ENCODE measurements around the gene HCRTR1.
"Not testable (repeated sequence)": the region's sequence is repeated elsewhere in the genome, so short reads cannot be mapped to it uniquely, and the experiment has no call there.

The HCRTR1 gene

DNA sequence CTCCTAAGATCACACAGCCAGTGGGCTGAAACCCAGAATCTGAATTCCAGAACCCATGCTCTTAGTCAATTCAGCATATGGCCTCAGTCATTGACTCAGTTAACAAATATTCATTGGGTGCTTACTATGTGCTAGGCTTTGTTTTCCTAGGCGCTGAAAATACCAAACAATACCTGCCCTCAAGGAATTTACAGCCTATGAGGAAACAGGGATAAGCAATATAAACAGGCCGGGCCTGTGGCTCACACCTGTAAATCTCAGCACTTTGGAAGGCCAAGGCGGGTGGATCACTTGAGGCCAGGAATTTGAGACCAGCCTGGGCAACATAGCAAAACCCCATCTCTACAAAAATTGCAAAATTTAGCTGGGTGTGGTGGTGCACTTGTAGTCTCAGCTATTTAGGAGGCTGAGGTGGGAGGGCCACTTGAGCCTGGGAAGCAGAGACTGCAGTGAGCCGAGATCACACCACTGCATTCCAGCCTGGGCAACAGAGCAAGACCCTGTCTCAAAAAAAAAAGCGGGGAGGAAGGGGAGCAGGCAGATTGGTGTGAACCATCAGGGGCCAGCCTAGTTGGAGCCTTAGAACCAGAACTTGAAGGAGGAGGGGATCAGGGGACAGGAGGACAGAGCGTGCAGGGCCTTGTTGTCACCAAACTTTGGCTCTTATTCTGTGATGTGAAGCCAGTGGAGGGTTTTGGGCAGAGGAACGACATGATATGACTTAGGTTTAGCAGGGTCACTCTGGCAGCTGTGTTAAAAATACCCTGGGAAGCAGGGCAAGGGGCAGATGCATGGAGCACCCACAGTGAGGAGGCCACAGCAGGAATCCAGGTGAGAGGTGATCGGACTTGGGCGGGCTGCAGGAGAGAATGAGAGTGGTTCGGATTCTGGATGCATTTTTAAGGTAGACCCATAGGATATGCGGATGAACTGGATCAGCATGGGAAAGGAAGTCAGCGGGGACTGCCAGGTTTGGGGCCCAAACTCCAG lies 35.4 kb upstream of the HCRTR1 start:
- DNase-seq (ENCODE audit: low spot score), result no peak

DNA sequence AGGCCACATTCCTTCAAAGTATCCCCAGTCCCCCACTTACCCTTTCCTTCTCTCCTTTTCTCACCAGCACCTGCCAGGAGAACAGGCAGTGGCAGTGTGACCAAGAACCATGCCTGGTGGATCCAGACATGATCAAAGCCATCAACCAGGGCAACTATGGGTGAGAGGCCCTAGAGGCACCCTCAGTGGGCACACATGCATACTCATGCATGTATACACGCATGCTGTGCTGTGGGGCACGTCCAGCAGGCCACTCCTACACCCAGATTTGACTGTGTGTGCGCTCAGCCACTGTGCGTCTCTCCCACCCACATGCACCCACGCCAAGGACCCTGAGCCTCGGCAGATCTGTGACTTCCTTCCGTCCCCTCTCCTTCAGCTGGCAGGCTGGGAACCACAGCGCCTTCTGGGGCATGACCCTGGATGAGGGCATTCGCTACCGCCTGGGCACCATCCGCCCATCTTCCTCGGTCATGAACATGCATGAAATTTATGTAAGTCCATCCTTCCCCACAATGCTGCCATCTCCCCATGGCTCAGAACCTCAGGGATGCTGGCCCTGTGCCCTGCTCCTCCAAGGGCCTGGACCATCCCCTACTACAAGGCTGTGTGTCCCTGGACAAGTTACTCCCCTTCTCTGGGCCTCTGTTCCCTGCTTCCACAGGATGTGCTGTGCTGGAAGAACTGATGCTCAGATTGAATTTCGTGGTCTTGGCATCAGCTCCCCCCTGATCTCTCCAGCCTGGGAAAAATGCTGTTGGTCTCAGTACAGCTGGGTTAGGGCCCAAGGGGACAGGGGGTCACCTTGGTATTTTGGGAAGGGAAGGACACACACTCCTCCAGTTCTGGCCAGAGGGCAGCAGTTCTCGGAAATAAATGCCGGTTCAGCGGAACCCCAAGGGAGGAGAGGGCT lies 34.2 kb upstream of the HCRTR1 start:
- no peak for DNase-seq (ENCODE audit: low spot score)

DNA sequence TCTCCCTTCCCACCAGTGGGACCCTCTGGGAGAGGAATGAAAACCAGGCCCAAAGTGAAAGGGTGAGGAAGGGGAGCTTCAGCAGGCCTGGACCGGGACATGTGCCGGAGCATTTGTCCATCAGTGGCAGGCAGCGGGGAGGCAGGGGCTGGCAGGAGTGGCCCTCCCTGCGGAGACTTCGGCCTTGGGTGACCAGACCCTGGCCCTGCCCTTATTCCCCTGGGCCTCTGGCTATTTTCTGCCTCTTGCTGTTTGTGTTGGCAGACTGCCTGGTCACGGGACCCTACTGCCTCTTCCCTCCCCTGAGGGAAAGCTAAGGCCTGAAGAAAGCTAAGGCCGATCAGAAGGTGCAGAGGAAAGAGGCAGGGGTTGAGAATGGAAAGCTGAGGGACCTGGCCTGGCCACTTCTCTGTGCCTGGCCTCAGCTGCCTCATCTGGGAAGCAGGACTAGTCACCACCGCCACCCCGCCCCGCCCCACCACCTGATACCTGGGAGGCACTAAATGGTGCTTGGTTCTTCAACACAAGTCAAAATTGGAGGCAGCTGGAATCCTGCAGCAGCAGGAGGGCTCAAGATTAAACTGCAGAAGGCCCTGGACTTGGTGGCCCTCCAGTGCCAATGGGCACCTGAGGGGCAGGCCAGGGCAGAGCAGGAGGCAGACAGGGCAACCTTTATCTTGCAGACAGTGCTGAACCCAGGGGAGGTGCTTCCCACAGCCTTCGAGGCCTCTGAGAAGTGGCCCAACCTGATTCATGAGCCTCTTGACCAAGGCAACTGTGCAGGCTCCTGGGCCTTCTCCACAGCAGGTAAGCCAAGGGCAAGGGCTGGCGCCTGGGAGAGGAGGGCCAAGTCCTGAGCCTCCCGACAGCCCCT lies 33.3 kb upstream of the HCRTR1 start:
- DNase-seq (ENCODE audit: low spot score), result peak; percentile 83

DNA sequence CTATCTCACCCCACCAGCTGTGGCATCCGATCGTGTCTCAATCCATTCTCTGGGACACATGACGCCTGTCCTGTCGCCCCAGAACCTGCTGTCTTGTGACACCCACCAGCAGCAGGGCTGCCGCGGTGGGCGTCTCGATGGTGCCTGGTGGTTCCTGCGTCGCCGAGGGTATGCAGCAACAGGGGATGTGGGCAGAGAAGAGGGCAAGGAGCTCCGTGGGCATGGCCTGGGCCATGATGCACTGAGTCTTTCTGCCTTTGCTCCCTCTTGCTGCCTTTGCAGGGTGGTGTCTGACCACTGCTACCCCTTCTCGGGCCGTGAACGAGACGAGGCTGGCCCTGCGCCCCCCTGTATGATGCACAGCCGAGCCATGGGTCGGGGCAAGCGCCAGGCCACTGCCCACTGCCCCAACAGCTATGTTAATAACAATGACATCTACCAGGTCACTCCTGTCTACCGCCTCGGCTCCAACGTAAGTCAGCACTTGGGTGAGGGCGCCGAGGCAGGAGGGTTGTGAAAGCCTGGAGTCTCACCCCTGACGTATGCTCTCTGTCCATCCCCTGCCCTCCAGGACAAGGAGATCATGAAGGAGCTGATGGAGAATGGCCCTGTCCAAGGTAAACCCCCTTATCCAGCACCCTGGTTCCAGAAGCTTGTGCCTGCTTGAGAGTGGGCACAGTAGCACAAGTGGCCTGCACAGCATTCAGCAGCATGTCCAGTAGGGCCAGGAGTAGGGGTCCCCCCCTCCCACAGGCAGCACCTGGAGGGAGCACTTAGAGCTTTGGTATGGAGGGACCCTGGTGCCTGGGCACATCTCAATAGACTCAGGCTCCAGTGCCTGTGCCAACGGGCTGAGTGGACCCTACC lies 32.4 kb upstream of the HCRTR1 start:
- no peak for DNase-seq (ENCODE audit: low spot score)

DNA sequence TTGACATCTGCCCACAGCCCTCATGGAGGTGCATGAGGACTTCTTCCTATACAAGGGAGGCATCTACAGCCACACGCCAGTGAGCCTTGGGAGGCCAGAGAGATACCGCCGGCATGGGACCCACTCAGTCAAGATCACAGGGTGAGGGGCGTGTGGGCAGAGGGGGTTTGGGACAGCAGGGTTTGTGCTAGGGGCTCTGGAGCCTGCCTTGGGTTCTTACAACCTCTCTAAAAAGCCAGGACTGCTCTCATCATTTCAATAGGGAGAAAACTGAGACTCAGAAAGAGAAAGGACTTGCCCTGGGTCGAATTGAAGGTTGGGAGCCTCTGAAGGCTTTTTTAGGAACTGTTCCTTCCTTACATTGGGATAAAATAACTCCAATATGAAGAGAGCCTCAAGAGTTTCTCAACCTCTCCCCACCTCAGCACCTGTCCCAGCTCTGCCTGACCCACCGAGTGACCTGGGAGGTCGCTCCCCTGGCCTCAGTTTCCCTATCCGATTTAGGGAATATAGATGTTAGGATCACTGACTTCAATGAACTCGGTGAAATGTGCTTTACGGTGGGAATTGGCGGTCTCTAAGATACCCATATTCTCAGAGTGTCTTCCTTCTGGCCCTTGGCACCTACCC lies 31.6 kb upstream of the HCRTR1 start:
- DNase-seq (ENCODE audit: low spot score), result no peak

DNA sequence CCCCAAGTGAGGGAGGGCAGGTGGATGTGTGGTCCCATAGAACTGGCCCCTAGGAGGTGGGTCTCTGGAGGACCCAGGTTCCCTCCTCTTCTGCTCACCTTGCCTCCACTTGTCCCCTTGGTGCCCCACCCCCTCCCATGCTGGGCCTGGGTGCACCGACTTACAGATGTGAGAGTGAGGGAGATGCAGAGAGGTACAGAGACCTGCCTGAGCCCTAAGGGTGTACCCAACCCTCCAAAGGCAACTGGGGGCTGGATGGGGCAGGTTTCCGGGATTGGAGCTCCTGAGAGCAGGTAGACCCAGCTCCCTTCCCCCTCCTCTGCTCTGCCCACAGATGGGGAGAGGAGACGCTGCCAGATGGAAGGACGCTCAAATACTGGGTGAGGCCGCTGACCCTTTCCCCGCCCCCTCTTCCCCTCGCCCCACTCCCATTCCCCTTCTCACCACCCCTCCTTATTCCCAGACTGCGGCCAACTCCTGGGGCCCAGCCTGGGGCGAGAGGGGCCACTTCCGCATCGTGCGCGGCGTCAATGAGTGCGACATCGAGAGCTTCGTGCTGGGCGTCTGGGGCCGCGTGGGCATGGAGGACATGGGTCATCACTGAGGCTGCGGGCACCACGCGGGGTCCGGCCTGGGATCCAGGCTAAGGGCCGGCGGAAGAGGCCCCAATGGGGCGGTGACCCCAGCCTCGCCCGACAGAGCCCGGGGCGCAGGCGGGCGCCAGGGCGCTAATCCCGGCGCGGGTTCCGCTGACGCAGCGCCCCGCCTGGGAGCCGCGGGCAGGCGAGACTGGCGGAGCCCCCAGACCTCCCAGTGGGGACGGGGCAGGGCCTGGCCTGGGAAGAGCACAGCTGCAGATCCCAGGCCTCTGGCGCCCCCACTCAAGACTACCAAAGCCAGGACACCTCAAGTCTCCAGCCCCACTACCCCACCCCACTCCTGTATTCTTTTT lies 30.8 kb upstream of the HCRTR1 start:
- DNase-seq (ENCODE audit: low spot score), result no peak

DNA sequence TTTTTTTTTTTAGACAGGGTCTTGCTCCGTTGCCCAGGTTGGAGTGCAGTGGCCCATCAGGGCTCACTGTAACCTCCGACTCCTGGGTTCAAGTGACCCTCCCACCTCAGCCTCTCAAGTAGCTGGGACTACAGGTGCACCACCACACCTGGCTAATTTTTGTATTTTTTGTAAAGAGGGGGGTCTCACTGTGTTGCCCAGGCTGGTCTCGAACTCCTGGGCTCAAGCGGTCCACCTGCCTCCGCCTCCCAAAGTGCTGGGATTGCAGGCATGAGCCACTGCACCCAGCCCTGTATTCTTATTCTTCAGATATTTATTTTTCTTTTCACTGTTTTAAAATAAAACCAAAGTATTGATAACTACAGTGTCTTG lies 30.2 kb upstream of the HCRTR1 start:
- not testable (repeated sequence) for DNase-seq (ENCODE audit: low spot score)

DNA sequence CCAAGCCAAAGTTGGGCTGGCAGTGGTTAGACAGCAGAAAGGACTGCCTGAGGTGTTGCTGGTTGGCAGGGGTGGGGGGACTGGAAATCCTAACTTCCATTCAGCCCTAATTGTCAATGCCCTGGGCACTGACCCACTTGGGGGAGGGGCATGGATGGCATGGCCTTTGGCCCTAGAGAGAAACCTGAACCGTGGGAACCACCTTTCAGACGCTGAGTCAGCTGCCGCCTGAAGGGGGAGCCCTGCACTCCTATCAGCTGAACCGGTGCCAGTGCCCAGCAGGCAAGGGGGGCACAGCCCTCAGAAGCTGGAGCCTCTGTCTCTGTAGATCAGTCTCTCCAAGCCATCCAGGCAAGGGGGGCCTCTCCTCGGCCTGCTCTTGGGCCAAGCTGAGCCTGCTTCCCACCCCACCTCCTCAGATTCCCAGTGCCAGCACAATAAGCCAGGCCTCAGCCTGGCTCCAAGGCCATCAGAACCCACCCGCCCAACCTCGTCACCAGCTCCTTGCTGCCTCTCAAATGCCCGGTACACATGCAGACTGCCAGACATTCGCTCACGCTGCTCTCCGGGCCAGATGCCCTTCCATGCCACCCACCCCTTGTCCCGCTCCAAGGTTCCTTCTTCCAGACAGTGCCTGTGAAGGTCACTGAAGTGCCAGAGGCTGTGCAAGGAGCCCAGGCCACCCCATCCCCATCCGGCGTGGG lies 29.6 kb upstream of the HCRTR1 start:
- DNase-seq (ENCODE audit: low spot score), result peak; percentile 66

DNA sequence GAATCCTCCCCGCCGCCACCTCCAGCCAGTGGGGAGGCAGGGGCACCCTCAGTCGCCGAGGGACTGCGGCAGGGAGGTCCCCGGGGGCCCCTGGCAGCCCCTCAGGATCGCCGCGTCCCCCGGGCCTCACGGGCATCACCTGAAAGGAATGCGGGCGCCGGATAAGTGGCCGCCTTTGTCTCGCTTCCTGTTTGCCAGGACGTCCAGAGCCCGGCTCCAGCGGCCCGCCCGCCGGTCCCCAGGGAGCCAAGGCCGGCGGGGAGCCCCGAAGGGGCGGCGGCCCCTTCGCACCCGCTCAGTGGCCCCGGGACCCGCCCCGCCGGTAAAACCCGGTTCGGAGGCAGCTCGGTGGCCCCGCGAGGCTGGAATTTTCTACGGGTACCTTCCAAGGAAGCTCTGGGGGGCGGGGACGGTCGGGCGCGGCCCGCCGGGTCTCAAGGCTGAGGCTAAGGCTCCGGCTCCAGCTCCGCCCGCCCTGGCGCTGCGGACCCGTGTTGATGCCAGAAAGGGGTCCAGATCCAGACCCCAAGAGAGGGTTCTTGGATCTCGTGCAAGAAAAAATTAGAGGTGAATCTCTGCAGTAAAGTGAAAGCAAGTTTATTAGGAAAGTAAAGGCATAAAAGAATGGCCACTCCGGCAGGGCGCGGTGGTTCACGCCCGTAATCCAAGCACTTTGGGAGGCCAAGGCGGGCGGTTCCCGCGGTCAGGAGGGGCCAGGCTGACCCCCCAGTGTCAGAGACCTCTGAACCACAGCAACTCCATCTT lies 28.6 kb upstream of the HCRTR1 start:
- peak; percentile 57 for DNase-seq (ENCODE audit: low spot score)

DNA sequence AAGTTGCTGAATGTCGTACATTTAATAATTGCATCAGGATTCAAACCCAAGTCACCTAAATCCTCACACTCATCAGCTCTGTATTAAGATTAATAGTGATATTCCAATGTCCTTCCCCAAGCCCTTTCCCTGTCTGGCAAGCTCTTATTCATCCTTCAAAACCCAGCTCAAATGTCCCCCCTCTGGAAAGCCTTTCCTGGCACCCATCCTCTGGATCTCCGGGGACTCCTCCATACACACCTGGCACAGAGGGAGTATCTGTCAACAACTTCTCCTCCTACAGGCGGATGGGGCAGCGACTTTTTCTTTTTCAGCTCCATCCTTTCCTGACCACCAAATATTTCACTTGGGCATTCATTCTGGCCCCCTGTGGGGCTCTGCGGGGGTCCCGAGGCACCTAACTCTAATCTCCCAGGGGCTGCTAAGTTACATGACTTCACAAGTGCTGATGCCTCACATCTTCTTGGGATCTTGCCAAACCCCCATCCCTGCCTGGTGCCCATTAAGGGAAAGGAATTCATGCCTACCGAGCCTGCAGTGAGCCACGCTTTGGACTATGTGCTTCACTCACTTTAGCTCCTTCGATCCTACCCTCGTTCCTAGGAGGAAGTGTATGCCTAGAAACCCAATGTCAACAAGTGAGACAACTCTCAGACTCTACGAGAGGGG lies 25.9 kb upstream of the HCRTR1 start:
- DNase-seq (ENCODE audit: low spot score), result no peak

DNA sequence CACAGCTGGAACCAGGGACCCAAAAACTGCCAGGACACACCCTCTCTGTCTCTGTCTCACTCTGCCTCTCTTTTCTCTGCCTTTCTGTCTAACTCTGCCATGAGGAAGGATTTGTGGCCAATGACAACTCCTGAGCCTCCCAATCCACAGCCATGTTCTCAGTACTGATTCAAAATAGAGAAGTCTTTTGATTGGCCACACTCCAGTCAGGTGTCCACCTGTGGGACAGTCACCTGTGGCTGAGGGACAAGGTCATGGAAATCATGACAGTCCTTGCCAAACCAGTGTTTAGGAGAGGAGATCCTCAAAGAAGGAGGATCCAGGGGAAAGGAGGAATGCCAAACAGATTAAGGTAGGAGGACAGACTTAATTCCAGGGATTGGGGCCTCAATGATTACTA lies 25.4 kb upstream of the HCRTR1 start:
- DNase-seq (ENCODE audit: low spot score), result no peak

DNA sequence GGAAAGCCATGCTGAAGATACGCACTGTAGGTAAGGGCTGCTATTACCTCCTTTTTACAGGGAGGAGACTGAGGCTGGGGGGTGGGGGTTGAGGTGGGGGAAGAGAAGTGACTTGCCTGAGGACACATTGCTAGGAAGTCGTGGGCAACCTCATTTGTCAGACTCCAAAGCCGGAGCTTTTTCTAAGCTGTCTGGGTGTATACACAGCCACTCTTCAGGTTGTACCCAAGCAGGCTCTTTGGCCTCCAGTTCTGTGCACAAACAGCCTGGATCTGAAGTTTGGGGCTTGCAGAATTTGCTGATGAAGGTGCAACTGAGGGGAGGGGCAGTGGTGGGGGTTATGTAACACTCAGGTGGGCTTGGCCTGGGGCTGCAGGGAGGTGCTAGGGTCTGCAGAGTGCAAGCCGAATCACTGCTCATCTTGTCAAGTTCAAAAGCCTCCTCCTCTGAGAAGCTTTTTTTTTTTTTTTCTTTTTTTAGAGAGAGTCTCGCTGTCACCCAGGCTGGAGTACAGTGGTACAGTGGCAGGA lies 24.3 kb upstream of the HCRTR1 start:
- DNase-seq (ENCODE audit: low spot score), result no peak

DNA sequence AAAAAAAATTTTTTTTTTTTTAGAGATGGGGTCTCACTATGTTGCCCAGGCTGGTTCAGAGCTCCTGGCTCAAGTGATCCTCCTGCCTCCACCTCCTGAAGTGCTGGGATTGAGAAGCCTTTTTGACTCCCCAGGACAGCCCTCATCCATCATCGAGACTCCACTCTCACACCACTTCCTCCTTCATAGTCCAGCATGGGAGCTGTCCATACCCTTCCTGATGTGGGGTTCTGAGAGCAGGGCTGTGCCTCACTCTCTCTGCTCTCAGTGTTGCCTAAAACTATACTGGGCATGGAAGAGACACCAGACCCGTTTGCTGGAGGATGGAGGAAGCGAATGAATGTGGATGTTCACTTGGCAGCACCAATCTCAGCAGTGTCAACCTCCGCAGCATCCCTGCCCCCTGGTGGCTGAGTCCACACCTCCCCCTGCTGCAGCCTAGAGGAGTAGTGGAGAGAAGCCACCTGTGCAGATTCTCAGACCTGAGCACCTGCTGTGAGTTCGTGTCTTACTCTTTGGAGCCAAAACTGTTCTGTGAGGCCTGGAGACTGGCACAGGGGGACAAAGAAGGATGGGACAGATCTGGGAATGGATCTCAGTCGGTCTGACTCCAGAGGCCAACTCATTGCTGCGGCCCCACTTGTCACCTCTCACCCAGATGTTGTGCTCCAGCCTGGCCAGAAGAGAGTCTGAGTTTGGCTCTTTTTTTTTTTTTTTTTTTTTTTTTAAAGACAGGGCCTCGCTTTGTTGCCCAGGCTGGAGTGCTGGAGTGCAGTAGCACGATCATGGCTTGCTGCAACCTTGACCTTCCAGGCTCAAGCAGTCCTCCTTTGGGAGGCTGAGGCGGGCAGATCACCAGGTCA lies 23.5 kb upstream of the HCRTR1 start:
- peak; percentile 82 for DNase-seq (ENCODE audit: low spot score)

DNA sequence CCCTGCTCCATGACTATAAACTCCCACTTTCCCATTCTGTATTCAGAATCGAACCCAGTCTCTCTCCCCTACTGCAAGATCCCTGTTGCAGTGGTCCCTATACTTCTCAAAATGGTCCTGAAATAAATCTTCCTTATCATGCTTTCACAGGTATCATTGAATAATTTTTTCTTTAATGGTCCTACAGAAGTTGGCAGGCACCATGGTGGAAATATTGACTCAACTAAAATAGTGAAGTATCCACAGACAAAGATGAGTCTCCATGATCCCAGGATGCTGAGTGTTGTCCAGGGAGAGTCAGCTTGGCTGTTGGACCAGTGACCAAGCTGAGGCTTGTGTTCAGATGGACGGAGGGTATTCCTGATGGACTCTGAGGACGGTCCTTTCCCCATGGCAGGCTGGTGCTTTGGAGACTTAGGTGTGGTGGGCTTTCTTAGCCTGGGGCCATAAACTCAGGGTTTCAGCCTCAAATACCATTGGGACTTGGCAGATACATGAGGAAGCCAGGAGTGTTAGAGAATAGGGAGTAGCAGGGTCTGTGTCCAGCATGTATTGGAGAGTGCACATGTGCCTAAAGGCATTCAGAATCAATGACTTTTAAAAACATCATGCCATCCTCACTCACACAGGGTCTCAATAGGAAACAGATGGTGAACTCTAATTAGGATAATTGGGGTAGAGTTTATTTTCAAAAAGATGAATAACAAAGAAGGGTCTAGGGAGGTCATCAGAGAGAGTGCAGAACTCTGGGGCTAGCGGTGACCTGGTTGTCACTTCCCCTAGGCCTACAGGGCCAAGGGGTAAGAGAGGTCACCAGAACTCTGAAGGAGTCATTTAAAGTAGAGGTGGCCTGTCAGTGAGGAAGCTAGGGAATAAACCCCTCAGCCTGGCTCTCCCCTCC lies 21.4 kb upstream of the HCRTR1 start:
- DNase-seq (ENCODE audit: low spot score), result no peak

DNA sequence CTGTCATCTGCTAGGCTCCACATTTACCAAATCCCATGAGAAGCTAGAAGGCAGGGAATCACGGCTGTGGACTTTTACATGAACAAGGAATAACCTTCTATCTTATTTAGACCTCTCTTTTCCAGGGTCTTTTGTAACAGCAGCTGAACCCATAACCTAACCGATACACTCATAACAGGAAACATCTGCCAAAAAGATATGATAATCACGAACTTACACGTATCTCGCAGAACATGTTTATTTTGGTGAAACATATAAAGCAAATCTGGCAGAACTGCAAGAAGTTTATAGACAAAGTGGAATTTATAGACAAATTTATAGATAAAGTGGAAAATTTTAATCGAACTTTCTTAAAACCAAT lies 20.8 kb upstream of the HCRTR1 start:
- no peak for DNase-seq (ENCODE audit: low spot score)

Measured in hepatic stellate cell (primary cell).